Measurements from ENCODE around the gene KIF13A.
"Not testable (repeated sequence)": the region's sequence is repeated elsewhere in the genome, so short reads cannot be mapped to it uniquely, and the experiment has no call there.

Gene KIF13A

GRCh38 chr6:18022398-18023231, 35.2 kb upstream of the KIF13A start:
- no peaks in the 10 kb centered on the region for H3K9me3 ChIP-seq (ENCODE audit: control insufficient read depth in 2 of 2, low read length in 2 of 2)
- H3K36me3 ChIP-seq (ENCODE audit: control insufficient read depth in 2 of 2, insufficient read depth in 2 of 2, low read length in 2 of 2) = no peaks in the 10 kb centered on the region
- H3K27me3 ChIP-seq (ENCODE audit: control insufficient read depth in 2 of 2, insufficient read depth in 2 of 2, low read length in 2 of 2) = no peaks in the 10 kb centered on the region
- no peak overlapping the region for H3K27ac ChIP-seq (ENCODE audit: low read depth in 2 of 2, low read length in 2 of 2)
- H3K9ac ChIP-seq (ENCODE audit: low read depth in 1 of 2, low read length in 2 of 2) = no peak overlapping the region
- H3K4me3 ChIP-seq (ENCODE audit: low read length in 2 of 2) = no peak overlapping the region
- no peaks in the 10 kb centered on the region for H3K4me1 ChIP-seq (ENCODE audit: control insufficient read depth in 2 of 2, insufficient read depth in 2 of 2, low read length in 2 of 2)

GRCh38 chr6:18021166-18021850, 33.9 kb upstream of the KIF13A start:
- Histone ChIP-seq H3K9ac (ENCODE audit: low read depth in 1 of 2, low read length in 2 of 2) (no peak overlapping the region), H3K9me3 (ENCODE audit: control insufficient read depth in 2 of 2, low read length in 2 of 2) (no peaks in the 10 kb centered on the region), H3K27ac (ENCODE audit: low read depth in 2 of 2, low read length in 2 of 2) (no peak overlapping the region), H3K36me3 (ENCODE audit: control insufficient read depth in 2 of 2, insufficient read depth in 2 of 2, low read length in 2 of 2) (no peaks in the 10 kb centered on the region), H3K4me1 (ENCODE audit: control insufficient read depth in 2 of 2, insufficient read depth in 2 of 2, low read length in 2 of 2) (no peaks in the 10 kb centered on the region), H3K27me3 (ENCODE audit: control insufficient read depth in 2 of 2, insufficient read depth in 2 of 2, low read length in 2 of 2) (no peaks in the 10 kb centered on the region), H3K4me3 (ENCODE audit: low read length in 2 of 2) (no peak overlapping the region)

GRCh38 chr6:18020545-18020944, 33.1 kb upstream of the KIF13A start:
- not testable (repeated sequence) for H3K36me3 ChIP-seq (ENCODE audit: control insufficient read depth in 2 of 2, insufficient read depth in 2 of 2, low read length in 2 of 2); H3K27ac ChIP-seq (ENCODE audit: low read depth in 2 of 2, low read length in 2 of 2); H3K4me1 ChIP-seq (ENCODE audit: control insufficient read depth in 2 of 2, insufficient read depth in 2 of 2, low read length in 2 of 2)

GRCh38 chr6:18019539-18020534, 32.4 kb upstream of the KIF13A start:
- H3K36me3 ChIP-seq (ENCODE audit: control insufficient read depth in 2 of 2, insufficient read depth in 2 of 2, low read length in 2 of 2) = no peaks in the 10 kb centered on the region
- H3K4me3 ChIP-seq (ENCODE audit: low read length in 2 of 2) = peak overlapping the region in 1 of 2 donors; percentile 7
- H3K9ac ChIP-seq (ENCODE audit: low read depth in 1 of 2, low read length in 2 of 2) = no peak overlapping the region
- no peak overlapping the region for H3K27ac ChIP-seq (ENCODE audit: low read depth in 2 of 2, low read length in 2 of 2)
- no peaks in the 10 kb centered on the region for H3K4me1 ChIP-seq (ENCODE audit: control insufficient read depth in 2 of 2, insufficient read depth in 2 of 2, low read length in 2 of 2)
- H3K9me3 ChIP-seq (ENCODE audit: control insufficient read depth in 2 of 2, low read length in 2 of 2) = no peaks in the 10 kb centered on the region
- H3K27me3 ChIP-seq (ENCODE audit: control insufficient read depth in 2 of 2, insufficient read depth in 2 of 2, low read length in 2 of 2) = no peaks in the 10 kb centered on the region

More at GRCh38 chr6:18020545-18020944, 33.1 kb upstream of the KIF13A start:
- not testable (repeated sequence) for H3K9me3 ChIP-seq (ENCODE audit: control insufficient read depth in 2 of 2, low read length in 2 of 2); H3K27me3 ChIP-seq (ENCODE audit: control insufficient read depth in 2 of 2, insufficient read depth in 2 of 2, low read length in 2 of 2); H3K9ac ChIP-seq (ENCODE audit: low read depth in 1 of 2, low read length in 2 of 2); H3K4me3 ChIP-seq (ENCODE audit: low read length in 2 of 2)

GRCh38 chr6:18019133-18019532, 31.7 kb upstream of the KIF13A start:
- not testable (repeated sequence) for H3K4me3 ChIP-seq (ENCODE audit: low read length in 2 of 2); H3K27me3 ChIP-seq (ENCODE audit: control insufficient read depth in 2 of 2, insufficient read depth in 2 of 2, low read length in 2 of 2); H3K27ac ChIP-seq (ENCODE audit: low read depth in 2 of 2, low read length in 2 of 2); H3K9ac ChIP-seq (ENCODE audit: low read depth in 1 of 2, low read length in 2 of 2); H3K9me3 ChIP-seq (ENCODE audit: control insufficient read depth in 2 of 2, low read length in 2 of 2); H3K36me3 ChIP-seq (ENCODE audit: control insufficient read depth in 2 of 2, insufficient read depth in 2 of 2, low read length in 2 of 2); H3K4me1 ChIP-seq (ENCODE audit: control insufficient read depth in 2 of 2, insufficient read depth in 2 of 2, low read length in 2 of 2)

- no peaks in the 10 kb centered on the region for H3K4me1 ChIP-seq (ENCODE audit: control insufficient read depth in 2 of 2, insufficient read depth in 2 of 2, low read length in 2 of 2)
- H3K9me3 ChIP-seq (ENCODE audit: control insufficient read depth in 2 of 2, low read length in 2 of 2) = no peaks in the 10 kb centered on the region
- no peaks in the 10 kb centered on the region for H3K36me3 ChIP-seq (ENCODE audit: control insufficient read depth in 2 of 2, insufficient read depth in 2 of 2, low read length in 2 of 2)
- H3K9ac ChIP-seq (ENCODE audit: low read depth in 1 of 2, low read length in 2 of 2) = no peak overlapping the region
- H3K27ac ChIP-seq (ENCODE audit: low read depth in 2 of 2, low read length in 2 of 2) = no peak overlapping the region
- no peaks in the 10 kb centered on the region for H3K27me3 ChIP-seq (ENCODE audit: control insufficient read depth in 2 of 2, insufficient read depth in 2 of 2, low read length in 2 of 2)
- H3K4me3 ChIP-seq (ENCODE audit: low read length in 2 of 2) = no peak overlapping the region
Observed at GRCh38 chr6:18016698-18017097, 29.3 kb upstream of the KIF13A start.

- Histone ChIP-seq H3K27me3 (ENCODE audit: control insufficient read depth in 2 of 2, insufficient read depth in 2 of 2, low read length in 2 of 2) (no peaks in the 10 kb centered on the region), H3K27ac (ENCODE audit: low read depth in 2 of 2, low read length in 2 of 2) (no peak overlapping the region), H3K9ac (ENCODE audit: low read depth in 1 of 2, low read length in 2 of 2) (no peak overlapping the region), H3K9me3 (ENCODE audit: control insufficient read depth in 2 of 2, low read length in 2 of 2) (no peaks in the 10 kb centered on the region), H3K36me3 (ENCODE audit: control insufficient read depth in 2 of 2, insufficient read depth in 2 of 2, low read length in 2 of 2) (no peaks in the 10 kb centered on the region), H3K4me3 (ENCODE audit: low read length in 2 of 2) (no peak overlapping the region), H3K4me1 (ENCODE audit: control insufficient read depth in 2 of 2, insufficient read depth in 2 of 2, low read length in 2 of 2) (no peaks in the 10 kb centered on the region)
Observed at GRCh38 chr6:18016133-18016532, 28.7 kb upstream of the KIF13A start.

- no peak overlapping the region for H3K27ac ChIP-seq (ENCODE audit: low read depth in 2 of 2, low read length in 2 of 2)
- no peaks in the 10 kb centered on the region for H3K27me3 ChIP-seq (ENCODE audit: control insufficient read depth in 2 of 2, insufficient read depth in 2 of 2, low read length in 2 of 2)
- no peaks in the 10 kb centered on the region for H3K4me1 ChIP-seq (ENCODE audit: control insufficient read depth in 2 of 2, insufficient read depth in 2 of 2, low read length in 2 of 2)
- H3K9ac ChIP-seq (ENCODE audit: low read depth in 1 of 2, low read length in 2 of 2) = no peak overlapping the region
- H3K36me3 ChIP-seq (ENCODE audit: control insufficient read depth in 2 of 2, insufficient read depth in 2 of 2, low read length in 2 of 2) = no peaks in the 10 kb centered on the region
- no peaks in the 10 kb centered on the region for H3K9me3 ChIP-seq (ENCODE audit: control insufficient read depth in 2 of 2, low read length in 2 of 2)
- H3K4me3 ChIP-seq (ENCODE audit: low read length in 2 of 2) = no peak overlapping the region
Observed at GRCh38 chr6:18011287-18011686, 23.9 kb upstream of the KIF13A start.

- not testable (repeated sequence) for H3K9me3 ChIP-seq (ENCODE audit: control insufficient read depth in 2 of 2, low read length in 2 of 2); H3K4me1 ChIP-seq (ENCODE audit: control insufficient read depth in 2 of 2, insufficient read depth in 2 of 2, low read length in 2 of 2); H3K9ac ChIP-seq (ENCODE audit: low read depth in 1 of 2, low read length in 2 of 2); H3K36me3 ChIP-seq (ENCODE audit: control insufficient read depth in 2 of 2, insufficient read depth in 2 of 2, low read length in 2 of 2); H3K4me3 ChIP-seq (ENCODE audit: low read length in 2 of 2); H3K27me3 ChIP-seq (ENCODE audit: control insufficient read depth in 2 of 2, insufficient read depth in 2 of 2, low read length in 2 of 2); H3K27ac ChIP-seq (ENCODE audit: low read depth in 2 of 2, low read length in 2 of 2)
Observed at GRCh38 chr6:18010540-18010939, 23.1 kb upstream of the KIF13A start.

Data from mucosa of rectum (tissue), 2 donors.